ENCODE measurements around the gene POLRMT. TPM values are rescaled to one million over a fixed set of nuclear protein-coding genes. Genes with fewer than 3 reads are reported as not detected.

POLRMT gene
- total RNA-seq, 1 donor from 2014 or later, result 29.0 TPM

GRCh38 chr19:644789-645188 lies 11.5 kb upstream of the POLRMT start:
- H3K27me3 ChIP-seq (ENCODE audit: control insufficient read depth, insufficient read depth, low read length), result no peaks in the 10 kb centered on the region
- FAIRE-seq (no peak), DNase-seq (ENCODE audit: low read depth) (no peak)
- peaks cover 14% of the 10 kb centered on the region for H3K36me3 ChIP-seq (ENCODE audit: control insufficient read depth, insufficient read depth, low read length)
- TF ChIP-seq CTCF (IDR thresholded peaks at IDR 0.05; ENCODE audit: insufficient read depth, low read length, severe bottlenecking), result no peak
- H3K4me3 ChIP-seq (ENCODE audit: low read depth, low read length), result no peak overlapping the region

DNA sequence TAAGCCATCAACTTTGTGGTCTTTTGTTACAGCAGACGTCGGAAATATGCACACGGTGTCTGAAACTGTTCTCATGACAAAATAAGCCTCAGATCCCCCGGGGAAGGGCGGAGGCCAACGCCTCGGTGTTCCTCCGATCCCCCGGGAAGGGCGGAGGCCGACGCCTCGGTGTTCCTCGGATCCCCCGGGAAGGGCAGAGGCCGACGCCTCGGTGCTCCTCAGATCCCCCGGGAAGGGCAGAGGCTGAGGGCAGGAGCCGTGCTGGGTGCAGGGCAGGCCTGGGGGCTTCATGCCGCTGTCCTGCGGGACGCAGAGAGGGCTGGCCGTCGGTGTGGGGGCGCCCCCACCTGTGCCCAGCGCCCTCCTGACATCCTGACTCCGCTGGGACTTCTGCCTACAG lies 11.0 kb upstream of the POLRMT start:
- TF ChIP-seq CTCF (IDR thresholded peaks at IDR 0.05; ENCODE audit: insufficient read depth, low read length, severe bottlenecking), result no peak
- H3K27me3 ChIP-seq (ENCODE audit: control insufficient read depth, insufficient read depth, low read length), result no peaks in the 10 kb centered on the region
- DNase-seq (ENCODE audit: low read depth) (no peak), FAIRE-seq (no peak)
- peaks cover 12% of the 10 kb centered on the region for H3K36me3 ChIP-seq (ENCODE audit: control insufficient read depth, insufficient read depth, low read length)
- H3K4me3 ChIP-seq (ENCODE audit: low read depth, low read length), result no peak overlapping the region

- H3K27me3 ChIP-seq (ENCODE audit: control insufficient read depth, insufficient read depth, low read length), result no peaks in the 10 kb centered on the region
- FAIRE-seq (no peak), DNase-seq (ENCODE audit: low read depth) (no peak)
- TF ChIP-seq CTCF (IDR thresholded peaks at IDR 0.05; ENCODE audit: insufficient read depth, low read length, severe bottlenecking), result no peak
- H3K4me3 ChIP-seq (ENCODE audit: low read depth, low read length), result no peak overlapping the region
- H3K36me3 ChIP-seq (ENCODE audit: control insufficient read depth, insufficient read depth, low read length), result peaks cover 10% of the 10 kb centered on the region
These were observed 10.4 kb upstream of the POLRMT start for GRCh38 chr19:643736-644135.

GRCh38 chr19:642767-643727 lies 9.7 kb upstream of the POLRMT start:
- Histone ChIP-seq H3K36me3 (ENCODE audit: control insufficient read depth, insufficient read depth, low read length) (peaks cover 8% of the 10 kb centered on the region), H3K27me3 (ENCODE audit: control insufficient read depth, insufficient read depth, low read length) (no peaks in the 10 kb centered on the region), H3K4me3 (ENCODE audit: low read depth, low read length) (no peak overlapping the region)
- DNase-seq (ENCODE audit: low read depth) (no peak), FAIRE-seq (no peak)
- TF ChIP-seq CTCF (IDR thresholded peaks at IDR 0.05; ENCODE audit: insufficient read depth, low read length, severe bottlenecking), result no peak

GRCh38 chr19:641702-642101 lies 8.4 kb upstream of the POLRMT start:
- FAIRE-seq (no peak), DNase-seq (ENCODE audit: low read depth) (no peak)
- H3K4me3 ChIP-seq (ENCODE audit: low read depth, low read length), result no peak overlapping the region
- no peaks in the 10 kb centered on the region for H3K27me3 ChIP-seq (ENCODE audit: control insufficient read depth, insufficient read depth, low read length)
- peaks cover 3% of the 10 kb centered on the region for H3K36me3 ChIP-seq (ENCODE audit: control insufficient read depth, insufficient read depth, low read length)
- no peak for TF ChIP-seq CTCF (IDR thresholded peaks at IDR 0.05; ENCODE audit: insufficient read depth, low read length, severe bottlenecking)
